ENCODE data around the gene ITGB6.

- no peak for TF ChIP-seq CTCF (IDR thresholded peaks at IDR 0.05)
- TF ChIP-seq POLR2A (IDR thresholded peaks at IDR 0.05): no peak
- TF ChIP-seq POLR2AphosphoS5 (IDR thresholded peaks at IDR 0.05): no peak
Measured at GRCh38 chr2:160076914-160077313, 123.2 kb downstream of the ITGB6 start.

Measured in stomach (tissue), 4 donors.